Measurements from ENCODE around the gene FAAH2. TPM values are rescaled to one million over a fixed set of nuclear protein-coding genes. Genes with fewer than 3 reads are reported as not detected.
"Not testable (repeated sequence)": the region's sequence is repeated elsewhere in the genome, so short reads cannot be mapped to it uniquely, and the experiment has no call there.

FAAH2 gene
- total RNA-seq, 4 donors from 2014 or later: 7.4 to 13.7 (median 12.4) TPM

- Histone ChIP-seq H3K27me3 (no peaks in the 10 kb centered on the region), H3K27ac (no peak overlapping the region), H3K4me1 (no peaks in the 10 kb centered on the region), H3K9me3 (no peaks in the 10 kb centered on the region), H3K4me3 (replicated peaks in 1 of 3) (no peak overlapping the region), H3K36me3 (no peaks in the 10 kb centered on the region)
- DNase-seq: no peak
- TF ChIP-seq CTCF (IDR thresholded peaks at IDR 0.05) (no peak), POLR2A (IDR thresholded peaks at IDR 0.05) (no peak)
- WGBS, 2 donors: 70 to 89% methylated on average over 4 of the region's 4 CpGs
- intact Hi-C loops (cut with DNase I): no loop called here
Measured at GRCh38 chrX:57379296-57379695, 92.8 kb downstream of the FAAH2 start.

GRCh38 chrX:57380026-57380796 is 93.7 kb downstream of the FAAH2 start:
- H3K4me3 ChIP-seq (replicated peaks in 1 of 3): no peak overlapping the region
- intact Hi-C loops (cut with DNase I): no loop called here
- no peak overlapping the region for H3K27ac ChIP-seq
- WGBS, 2 donors: 94 to 95% methylated on average over 3 of the region's 3 CpGs
- no peaks in the 10 kb centered on the region for H3K9me3 ChIP-seq
- TF ChIP-seq POLR2A (IDR thresholded peaks at IDR 0.05) (no peak), CTCF (IDR thresholded peaks at IDR 0.05) (no peak)
- H3K27me3 ChIP-seq: no peaks in the 10 kb centered on the region
- no peaks in the 10 kb centered on the region for H3K36me3 ChIP-seq
- DNase-seq: no peak
- H3K4me1 ChIP-seq: no peaks in the 10 kb centered on the region

GRCh38 chrX:57394162-57394561 is 107.7 kb downstream of the FAAH2 start:
- DNase-seq; H3K4me1 ChIP-seq; H3K4me3 ChIP-seq (replicated peaks in 1 of 3); H3K27ac ChIP-seq; H3K36me3 ChIP-seq; intact Hi-C loops (cut with DNase I); H3K9me3 ChIP-seq; H3K27me3 ChIP-seq: not testable (repeated sequence)
- 94 to 100% methylated on average over 6 to 7 of the region's 7 CpGs for whole genome bisulfite sequencing, 2 donors

GRCh38 chrX:57403191-57403590 is 116.7 kb downstream of the FAAH2 start:
- DNase-seq; H3K36me3 ChIP-seq; H3K27ac ChIP-seq; intact Hi-C loops (cut with DNase I); H3K9me3 ChIP-seq; H3K4me3 ChIP-seq (replicated peaks in 1 of 3); H3K4me1 ChIP-seq; H3K27me3 ChIP-seq: not testable (repeated sequence)
- WGBS, 2 donors: 93 to 98% methylated on average over 5 of the region's 5 CpGs

GRCh38 chrX:57406149-57406548 is 119.6 kb downstream of the FAAH2 start:
- H3K27ac ChIP-seq: no peak overlapping the region
- H3K4me3 ChIP-seq (replicated peaks in 1 of 3): no peak overlapping the region
- H3K9me3 ChIP-seq: no peaks in the 10 kb centered on the region
- no peaks in the 10 kb centered on the region for H3K27me3 ChIP-seq
- H3K36me3 ChIP-seq: no peaks in the 10 kb centered on the region
- 69 to 98% methylated on average over 4 to 5 of the region's 5 CpGs for WGBS, 2 donors
- TF ChIP-seq CTCF (IDR thresholded peaks at IDR 0.05) (no peak), POLR2A (IDR thresholded peaks at IDR 0.05) (no peak)
- intact Hi-C loops (cut with DNase I): no loop called here
- no peaks in the 10 kb centered on the region for H3K4me1 ChIP-seq
- no peak for DNase-seq

- DNase-seq: no peak
- Histone ChIP-seq H3K9me3 (no peaks in the 10 kb centered on the region), H3K4me3 (replicated peaks in 1 of 3) (no peak overlapping the region), H3K27me3 (no peaks in the 10 kb centered on the region), H3K27ac (no peak overlapping the region), H3K4me1 (no peaks in the 10 kb centered on the region), H3K36me3 (no peaks in the 10 kb centered on the region)
- 86 to 100% methylated on average over 1 to 4 of the region's 4 CpGs for WGBS, 2 donors
- TF ChIP-seq POLR2A (IDR thresholded peaks at IDR 0.05) (no peak), CTCF (IDR thresholded peaks at IDR 0.05) (no peak)
- intact Hi-C loops (cut with DNase I): no loop called here
Measured at GRCh38 chrX:57417827-57418226, 131.3 kb downstream of the FAAH2 start.

Data from thyroid gland (tissue), 4 donors.